Endothelial cell of umbilical vein (primary cell): ENCODE results near the gene KCND2.

Source experiments
- EZH2 ChIP-seq: IDR thresholded peaks from 2 replicates; pipeline ENCODE4 v1.6.1; 2012; ENCODE audit warnings: borderline replicate concordance, low read depth, mild to moderate bottlenecking, moderate library complexity, low read length, inconsistent platforms; ENCODE audit not compliant: severe bottlenecking
- POLR2A ChIP-seq: IDR thresholded peaks from 2 replicates; pipeline ENCODE4 v1.6.1; 2012; ENCODE audit warnings: low read depth, mild to moderate bottlenecking, control low read depth, low read length
- TF ChIP-seq, protein P1 (sequence below), 2 donors: IDR thresholded peaks; 1 replicate in 1 of 2; 2 replicates in 1 of 2; pipeline ENCODE4 v1.5.1; 2011; ENCODE audit warnings: low read length in 2 of 2, mild to moderate bottlenecking in 2 of 2, moderate library complexity in 2 of 2, control low read depth in 1 of 2, inconsistent platforms in 1 of 2, low read depth in 1 of 2; ENCODE audit not compliant: insufficient read depth in 1 of 2; ENCODE audit errors: extremely low read depth in 1 of 2

DNA sequence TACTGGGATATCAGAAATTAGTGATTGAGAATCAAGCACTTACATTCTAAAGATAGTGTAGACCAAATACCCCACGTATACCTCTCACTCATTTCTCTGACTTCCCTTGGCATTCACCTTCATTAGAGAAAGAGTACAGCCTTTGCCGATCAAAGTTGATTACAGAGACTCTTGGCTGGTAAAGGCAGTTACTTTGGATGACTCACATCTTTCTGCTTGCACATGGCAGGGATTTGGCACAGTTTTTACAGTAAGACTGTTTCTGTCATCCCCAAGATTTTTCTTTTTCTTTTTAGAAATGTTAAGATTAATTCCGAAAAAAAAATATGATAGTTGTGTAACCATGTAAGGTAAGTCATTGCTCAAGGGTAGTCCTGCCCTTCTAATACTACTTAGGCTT, 442.0 kb downstream of the KCND2 start:
- TF ChIP-seq, protein P1, sequence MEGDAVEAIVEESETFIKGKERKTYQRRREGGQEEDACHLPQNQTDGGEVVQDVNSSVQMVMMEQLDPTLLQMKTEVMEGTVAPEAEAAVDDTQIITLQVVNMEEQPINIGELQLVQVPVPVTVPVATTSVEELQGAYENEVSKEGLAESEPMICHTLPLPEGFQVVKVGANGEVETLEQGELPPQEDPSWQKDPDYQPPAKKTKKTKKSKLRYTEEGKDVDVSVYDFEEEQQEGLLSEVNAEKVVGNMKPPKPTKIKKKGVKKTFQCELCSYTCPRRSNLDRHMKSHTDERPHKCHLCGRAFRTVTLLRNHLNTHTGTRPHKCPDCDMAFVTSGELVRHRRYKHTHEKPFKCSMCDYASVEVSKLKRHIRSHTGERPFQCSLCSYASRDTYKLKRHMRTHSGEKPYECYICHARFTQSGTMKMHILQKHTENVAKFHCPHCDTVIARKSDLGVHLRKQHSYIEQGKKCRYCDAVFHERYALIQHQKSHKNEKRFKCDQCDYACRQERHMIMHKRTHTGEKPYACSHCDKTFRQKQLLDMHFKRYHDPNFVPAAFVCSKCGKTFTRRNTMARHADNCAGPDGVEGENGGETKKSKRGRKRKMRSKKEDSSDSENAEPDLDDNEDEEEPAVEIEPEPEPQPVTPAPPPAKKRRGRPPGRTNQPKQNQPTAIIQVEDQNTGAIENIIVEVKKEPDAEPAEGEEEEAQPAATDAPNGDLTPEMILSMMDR (IDR thresholded peaks at IDR 0.05; ENCODE audit: extremely low read depth in 1 of 2, insufficient read depth in 1 of 2, low read depth in 1 of 2, low read length in 2 of 2) = no peak
- no peak for TF ChIP-seq EZH2
- TF ChIP-seq POLR2A = no peak
